Gastroesophageal sphincter (tissue), 4 donors: ENCODE results near the gene SLC1A4. TPM values are rescaled to one million over a fixed set of nuclear protein-coding genes. Genes with fewer than 3 reads are reported as not detected.

Experiments used
- ATAC-seq: fragments of 150-250 bp; one replicate; pipeline ENCODE4 v1.9.1; 2016; ENCODE audit warnings: mild to moderate bottlenecking, moderate library complexity
- H3K27ac ChIP-seq, 4 donors: fragments of 200-600 bp; sonication (generic) in 3 of 4; 1 replicate in 3 of 4; 2 replicates in 1 of 4; pipeline ENCODE4 v1.5.1; 2016 to 2019
- H3K27me3 ChIP-seq: fragments of 200-600 bp; sonication (generic); one replicate; pipeline ENCODE4 v1.5.1; 2019
- H3K36me3 ChIP-seq, 2 donors: fragments of 200-600 bp; sonication (generic); one replicate each; pipeline ENCODE4 v1.5.1; 2019; ENCODE audit warnings: control low read depth in 1 of 2
- H3K4me1 ChIP-seq, 3 donors: fragments of 200-600 bp; sonication (generic); 1 replicate in 2 of 3; 2 replicates in 1 of 3; pipeline ENCODE4 v1.5.1; 2016 to 2019; ENCODE audit warnings: control low read depth in 2 of 3
- H3K4me3 ChIP-seq, 2 donors: fragments of 200-600 bp; sonication (generic); one replicate each; pipeline ENCODE4 v1.5.1; 2019; ENCODE audit warnings: mild to moderate bottlenecking in 1 of 2, moderate library complexity in 1 of 2
- H3K9me3 ChIP-seq, 3 donors: fragments of 200-600 bp; sonication (generic); one replicate each; pipeline ENCODE4 v1.5.1; 2017 to 2019; ENCODE audit warnings: control low read depth in 2 of 3
- EP300 ChIP-seq: sonication (generic); formaldehyde crosslinking; IDR thresholded peaks from one replicate; pipeline ENCODE4 v1.6.1; 2017; ENCODE audit warnings: antibody characterized with exemption, mild to moderate bottlenecking
- POLR2A ChIP-seq, 2 donors: fragments of 450-650 bp; IDR thresholded peaks; one replicate each; pipeline ENCODE4 v1.6.1; 2017; ENCODE audit warnings: antibody characterized with exemption in 2 of 2, mild to moderate bottlenecking in 2 of 2, moderate library complexity in 1 of 2
- POLR2AphosphoS5 ChIP-seq: sonication (generic); formaldehyde crosslinking; IDR thresholded peaks from one replicate; pipeline ENCODE4 v1.6.1; 2017; ENCODE audit warnings: antibody characterized with exemption
- WGBS, 2 donors: methylation state at CpG; one replicate each; pipeline ENCODE4 v1.1.5; 2018; ENCODE audit warnings: low coverage in 1 of 2; 5-methylcytosine and 5-hydroxymethylcytosine counted together
- total RNA-seq, 4 donors: library from RNA; depleted of rRNA; stranded (reverse); fragments of >200 nt; gene quantifications; one replicate each; pipeline ENCODE4 v1.1.0, GENCODE V29; 2016
- TF ChIP-seq, protein P1 (sequence below), 4 experiments: fragments of 200-600 bp in 2 of 4; fragments of 450-650 bp in 2 of 4; sonication (generic) in 1 of 4; IDR thresholded peaks; one replicate each; pipeline ENCODE4 v1.5.1; 2017 to 2019; ENCODE audit warnings: antibody characterized with exemption in 4 of 4, mild to moderate bottlenecking in 2 of 4, moderate library complexity in 2 of 4

The SLC1A4 gene
- total RNA-seq, 4 donors from 2014 or later = 9.0 to 13.8 (median 11.3) TPM

DNA sequence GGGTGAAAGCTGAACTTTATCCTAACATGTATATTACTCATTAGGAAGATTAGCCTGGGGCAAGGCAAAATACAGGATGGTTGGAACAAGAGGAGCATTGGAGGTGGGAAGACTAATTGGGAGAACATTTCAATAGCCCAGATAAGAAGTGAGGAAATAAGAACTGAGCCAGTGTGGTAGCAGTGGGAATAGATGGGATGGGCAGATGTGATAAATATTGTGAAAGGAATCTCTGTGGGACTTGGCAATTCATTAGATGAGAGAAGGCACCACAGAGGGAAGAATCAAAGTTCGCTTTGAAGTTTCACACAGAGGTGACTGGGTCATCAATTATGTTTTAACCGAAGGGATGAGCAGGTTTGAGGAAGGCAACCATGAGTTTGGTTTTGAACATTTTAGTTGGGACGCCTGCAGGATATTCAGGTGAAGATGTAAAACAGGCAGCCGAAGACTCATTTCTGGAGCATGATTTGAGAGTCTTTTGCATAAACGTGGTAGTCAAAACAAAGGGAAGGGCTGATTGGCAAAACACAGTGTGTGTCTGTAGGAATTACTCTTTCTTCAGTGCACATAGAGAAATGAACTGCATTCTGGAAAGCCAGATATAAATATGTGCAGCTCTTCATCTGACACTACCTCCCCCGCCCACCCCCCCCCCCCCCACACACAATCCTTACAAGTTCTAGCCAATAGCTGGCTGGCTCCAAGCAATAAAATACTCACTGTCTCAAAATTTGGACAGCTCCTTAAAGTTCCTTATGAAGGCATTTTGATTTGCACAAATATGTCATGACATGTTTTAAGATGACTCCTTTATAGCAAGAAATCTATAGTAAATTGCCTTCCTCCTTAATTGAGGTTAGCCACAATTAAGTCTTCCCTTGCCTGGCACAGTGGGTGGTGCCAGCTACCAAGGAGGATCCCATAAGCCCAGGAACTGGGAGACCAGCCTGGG is 1.9 kb upstream of the SLC1A4 start:
- Histone ChIP-seq H3K27ac (peak overlapping the region; percentile 44 to 100 (median 94)), H3K4me3 (peak overlapping the region; percentile 70 to 77), H3K27me3 (no peaks in the 10 kb centered on the region), H3K9me3 (no peaks in the 10 kb centered on the region), H3K4me1 (peaks cover 0 to 38% (median 16%) of the 10 kb centered on the region in 3 donors), H3K36me3 (no peaks in the 10 kb centered on the region)
- TF ChIP-seq EP300 (no peak), POLR2AphosphoS5 (no peak), POLR2A (IDR thresholded peaks at IDR 0.05) (no peak)
- TF ChIP-seq, protein P1, sequence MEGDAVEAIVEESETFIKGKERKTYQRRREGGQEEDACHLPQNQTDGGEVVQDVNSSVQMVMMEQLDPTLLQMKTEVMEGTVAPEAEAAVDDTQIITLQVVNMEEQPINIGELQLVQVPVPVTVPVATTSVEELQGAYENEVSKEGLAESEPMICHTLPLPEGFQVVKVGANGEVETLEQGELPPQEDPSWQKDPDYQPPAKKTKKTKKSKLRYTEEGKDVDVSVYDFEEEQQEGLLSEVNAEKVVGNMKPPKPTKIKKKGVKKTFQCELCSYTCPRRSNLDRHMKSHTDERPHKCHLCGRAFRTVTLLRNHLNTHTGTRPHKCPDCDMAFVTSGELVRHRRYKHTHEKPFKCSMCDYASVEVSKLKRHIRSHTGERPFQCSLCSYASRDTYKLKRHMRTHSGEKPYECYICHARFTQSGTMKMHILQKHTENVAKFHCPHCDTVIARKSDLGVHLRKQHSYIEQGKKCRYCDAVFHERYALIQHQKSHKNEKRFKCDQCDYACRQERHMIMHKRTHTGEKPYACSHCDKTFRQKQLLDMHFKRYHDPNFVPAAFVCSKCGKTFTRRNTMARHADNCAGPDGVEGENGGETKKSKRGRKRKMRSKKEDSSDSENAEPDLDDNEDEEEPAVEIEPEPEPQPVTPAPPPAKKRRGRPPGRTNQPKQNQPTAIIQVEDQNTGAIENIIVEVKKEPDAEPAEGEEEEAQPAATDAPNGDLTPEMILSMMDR (IDR thresholded peaks at IDR 0.05) = no peak
- ATAC-seq = no peak
- 8 to 33% methylated on average over 5 to 6 of the region's 6 CpGs for WGBS, 2 donors

GRCh38 chr2:64987956-64988419 is 1.2 kb upstream of the SLC1A4 start:
- Histone ChIP-seq H3K4me3 (peak overlapping the region; percentile 70 to 77), H3K4me1 (peaks cover 0 to 38% (median 16%) of the 10 kb centered on the region in 3 donors), H3K9me3 (no peaks in the 10 kb centered on the region), H3K36me3 (peaks cover 0 to 7% of the 10 kb centered on the region in 2 donors), H3K27ac (peak overlapping the region; percentile 94 to 100 (median 96)), H3K27me3 (no peaks in the 10 kb centered on the region)
- WGBS, 2 donors = 1 to 5% methylated on average over 11 to 12 of the region's 12 CpGs
- ATAC-seq = no peak
- TF ChIP-seq POLR2AphosphoS5 (no peak), POLR2A (IDR thresholded peaks at IDR 0.05) (no peak), EP300 (no peak)
- TF ChIP-seq, protein P1 (IDR thresholded peaks at IDR 0.05) = no peak

DNA sequence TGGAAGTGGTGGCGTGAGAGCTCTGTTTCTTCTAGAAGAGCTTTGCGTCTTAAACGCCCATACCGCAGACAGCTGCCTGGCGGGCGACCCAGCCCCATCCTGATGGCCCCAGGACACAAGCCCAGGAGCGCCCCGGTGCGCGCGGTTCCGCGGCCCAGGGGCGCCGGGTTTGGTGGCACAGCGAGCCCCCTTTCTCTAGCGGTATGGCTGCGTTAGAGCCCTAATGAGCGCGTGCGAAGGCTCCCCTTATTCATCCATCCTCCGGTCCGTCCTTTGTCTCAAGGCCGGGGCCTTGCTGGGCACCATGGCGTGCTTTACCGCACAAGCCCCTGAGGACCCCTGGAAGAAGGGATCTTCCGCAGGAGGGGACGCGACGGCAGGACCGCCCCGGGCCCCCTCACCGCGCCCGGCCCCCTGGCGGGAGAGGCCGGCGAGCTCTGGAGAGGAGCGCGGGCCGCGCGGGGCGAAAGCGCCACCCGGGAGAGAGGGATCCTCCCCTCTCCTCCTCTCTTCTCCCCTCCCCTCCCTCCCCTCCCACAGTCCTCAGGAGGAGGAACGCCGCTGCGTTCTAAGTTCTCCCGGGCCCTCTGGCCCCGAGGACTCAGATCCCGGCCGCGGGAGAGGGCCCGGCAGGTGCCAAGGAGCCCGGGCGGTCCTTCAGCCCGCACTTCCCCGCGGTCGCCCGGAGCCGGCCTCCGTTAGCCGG is 626 bp upstream of the SLC1A4 start:
- WGBS, 2 donors = 0% methylated on average over 1 of the region's 65 CpGs
- H3K36me3 ChIP-seq = peaks cover 0 to 8% of the 10 kb centered on the region in 2 donors
- no peaks in the 10 kb centered on the region for H3K9me3 ChIP-seq
- TF ChIP-seq, protein P1 (IDR thresholded peaks at IDR 0.05) = peak; percentile 22 to 73 (median 60)
- TF ChIP-seq POLR2AphosphoS5 = peak; percentile 75
- peak; percentile 76 to 87 for TF ChIP-seq POLR2A (IDR thresholded peaks at IDR 0.05)
- no peak for TF ChIP-seq EP300
- H3K27ac ChIP-seq = peak overlapping the region; percentile 94 to 100 (median 96)
- peak; percentile 84 for ATAC-seq
- no peaks in the 10 kb centered on the region for H3K27me3 ChIP-seq
- H3K4me1 ChIP-seq = peaks cover 0 to 38% (median 16%) of the 10 kb centered on the region in 3 donors
- H3K4me3 ChIP-seq = peak overlapping the region; percentile 70 to 77

DNA sequence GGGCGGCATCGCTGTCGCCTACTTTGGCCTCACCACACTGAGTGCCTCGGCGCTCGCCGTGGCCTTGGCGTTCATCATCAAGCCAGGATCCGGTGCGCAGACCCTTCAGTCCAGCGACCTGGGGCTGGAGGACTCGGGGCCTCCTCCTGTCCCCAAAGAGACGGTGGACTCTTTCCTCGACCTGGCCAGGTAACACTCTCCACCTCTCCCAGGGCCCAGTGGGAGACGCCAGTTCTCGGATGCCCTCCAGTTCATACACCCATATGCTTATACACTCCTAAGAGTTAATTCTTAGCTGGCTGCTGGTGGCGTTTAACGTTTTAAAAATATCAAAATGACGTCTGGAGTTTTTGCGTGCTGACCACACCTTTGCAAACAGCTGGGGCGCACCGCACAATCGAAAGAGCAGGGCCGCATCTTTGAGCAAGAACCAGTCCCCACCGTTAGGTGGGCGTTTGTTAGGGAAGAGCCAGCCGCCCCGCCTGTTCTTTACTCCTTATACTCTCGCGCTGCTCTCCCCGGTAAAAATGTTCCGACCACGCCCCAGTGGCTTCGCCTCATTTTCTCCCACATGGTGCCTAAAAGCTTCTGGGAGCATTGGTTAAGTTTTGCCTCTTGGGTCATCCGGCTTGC is 899 bp downstream of the SLC1A4 start:
- WGBS, 2 donors = 30 to 38% methylated on average over 10 to 15 of the region's 35 CpGs
- Histone ChIP-seq H3K4me1 (peaks cover 0 to 38% (median 16%) of the 10 kb centered on the region in 3 donors), H3K36me3 (peaks cover 0 to 8% of the 10 kb centered on the region in 2 donors), H3K27me3 (no peaks in the 10 kb centered on the region), H3K4me3 (peak overlapping the region; percentile 70 to 77), H3K27ac (peak overlapping the region in 3 of 4 donors; percentile 94 to 100 (median 96)), H3K9me3 (no peaks in the 10 kb centered on the region)
- TF ChIP-seq EP300 (no peak), POLR2A (IDR thresholded peaks at IDR 0.05) (no peak), POLR2AphosphoS5 (no peak)
- TF ChIP-seq, protein P1 (IDR thresholded peaks at IDR 0.05) = no peak
- no peak for ATAC-seq
